Hepatocyte (in vitro differentiated cells): ENCODE results near the gene TRMT10A. TPM values are rescaled to one million over a fixed set of nuclear protein-coding genes. Genes with fewer than 3 reads are reported as not detected.

Experiments used
- DNase-seq: peaks from one replicate; pipeline ENCODE4 v3.0.0-alpha.2; 2016; ENCODE audit warnings: low spot score
- H2AFZ ChIP-seq: fragments of 200-600 bp; sonication (generic); 2 replicates; pipeline ENCODE4 v1.6.0; 2016; ENCODE audit warnings: antibody characterized with exemption, mild to moderate bottlenecking
- H3K27ac ChIP-seq: fragments of 200-600 bp; sonication (generic); 2 replicates; pipeline ENCODE4 v1.5.1; 2016; ENCODE audit warnings: mild to moderate bottlenecking
- H3K27me3 ChIP-seq: fragments of 200-600 bp; sonication (generic); 2 replicates; pipeline ENCODE4 v1.6.1; 2016
- H3K36me3 ChIP-seq: fragments of 200-600 bp; sonication (generic); replicated peaks from 2 replicates; pipeline ENCODE4 v1.5.1; 2016; ENCODE audit warnings: low read depth; ENCODE audit not compliant: insufficient read depth
- H3K4me1 ChIP-seq: fragments of 200-600 bp; sonication (generic); 2 replicates; pipeline ENCODE4 v1.5.1; 2016; ENCODE audit warnings: mild to moderate bottlenecking, moderate library complexity; ENCODE audit not compliant: insufficient read depth
- H3K4me2 ChIP-seq: fragments of 200-600 bp; sonication (generic); 2 replicates; pipeline ENCODE4 v1.6.0; 2016
- H3K4me3 ChIP-seq: fragments of 200-600 bp; sonication (generic); 2 replicates; pipeline ENCODE4 v1.5.1; 2016; ENCODE audit warnings: mild to moderate bottlenecking
- H3K79me2 ChIP-seq: fragments of 200-600 bp; sonication (generic); 2 replicates; pipeline ENCODE4 v1.6.0; 2017; ENCODE audit warnings: mild to moderate bottlenecking
- H3K9me2 ChIP-seq: fragments of 200-600 bp; sonication (generic); replicated peaks from 2 replicates; pipeline ENCODE4 v1.6.0; 2017; ENCODE audit warnings: mild to moderate bottlenecking; ENCODE audit not compliant: insufficient read depth
- H3K9me3 ChIP-seq: fragments of 200-600 bp; sonication (generic); 2 replicates; pipeline ENCODE4 v1.5.1; 2016; ENCODE audit warnings: low read depth, mild to moderate bottlenecking
- H4K20me1 ChIP-seq: fragments of 200-600 bp; sonication (generic); 2 replicates; pipeline ENCODE4 v1.6.0; 2016; ENCODE audit warnings: mild to moderate bottlenecking; ENCODE audit not compliant: insufficient read depth, poor library complexity, severe bottlenecking
- EZH2 ChIP-seq: fragments of 200-600 bp; sonication (generic); IDR thresholded peaks from 2 replicates; pipeline ENCODE4 v1.6.1; 2016; ENCODE audit warnings: antibody characterized with exemption, mild to moderate bottlenecking, borderline replicate concordance
- EZH2phosphoT487 ChIP-seq: fragments of 200-600 bp; sonication (generic); IDR thresholded peaks from one replicate; pipeline ENCODE4 v1.6.1; 2018; ENCODE audit warnings: antibody characterized with exemption, mild to moderate bottlenecking, low read depth, moderate library complexity; ENCODE audit not compliant: unreplicated experiment, severe bottlenecking
- WGBS: methylation state at CpG from one replicate; pipeline ENCODE4 v1.1.6; 2016; ENCODE audit warnings: low lambda C conversion rate; ENCODE audit errors: missing lambda C conversion rate; 5-methylcytosine and 5-hydroxymethylcytosine counted together
- polyA plus RNA-seq: library from polyadenylated mRNA; unstranded; fragments of >200 nt; fragmentation: Nextera tagmentation; extraction: Ambion mirVana; gene quantifications from 2 replicates; pipeline ENCODE4 v1.2.1, GENCODE V29; 2016
- total RNA-seq: library from RNA; depleted of rRNA; stranded (reverse); fragments of >200 nt; gene quantifications from 2 replicates; pipeline ENCODE4 v1.2.3, GENCODE V29; 2014
- TF ChIP-seq, protein P1 (sequence below): fragments of 200-600 bp; sonication (generic); IDR thresholded peaks from 2 replicates; pipeline ENCODE4 v1.5.1; 2016; ENCODE audit warnings: antibody characterized with exemption, mild to moderate bottlenecking; ENCODE audit not compliant: poor library complexity

TRMT10A gene
- total and polyA plus RNA-seq, 2 experiments from 2014 or later, result 6.2 to 17.9 TPM

DNA sequence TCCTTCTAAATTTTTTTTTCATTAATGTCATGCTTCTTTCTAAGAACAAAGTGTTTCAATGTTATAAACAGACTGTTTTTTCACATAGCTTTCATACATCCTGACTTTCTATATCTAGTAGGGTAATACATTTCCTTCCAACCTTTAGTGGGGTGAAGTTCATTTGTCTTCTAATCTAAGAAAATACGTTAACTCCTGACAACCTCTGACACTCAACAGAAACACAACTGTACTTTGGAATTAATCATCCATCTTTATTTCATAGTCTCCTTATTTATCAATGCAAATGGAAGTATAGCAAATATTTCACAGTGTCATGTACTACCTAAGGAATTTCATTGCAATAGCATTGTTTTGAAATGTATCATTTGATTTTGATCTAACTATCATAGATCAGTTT, 8.0 kb upstream of the TRMT10A start:
- Histone ChIP-seq H3K4me2 (no peak overlapping the region), H3K27me3 (no peaks in the 10 kb centered on the region), H3K4me3 (no peak overlapping the region), H3K4me1 (no peaks in the 10 kb centered on the region), H3K9me2 (no peaks in the 10 kb centered on the region), H3K27ac (no peak overlapping the region), H3K79me2 (peaks cover 2% of the 10 kb centered on the region), H4K20me1 (no peaks in the 10 kb centered on the region), H3K9me3 (no peaks in the 10 kb centered on the region), H2AFZ (no peak overlapping the region), H3K36me3 (no peaks in the 10 kb centered on the region)
- no peak for TF ChIP-seq EZH2
- 53% methylated on average over 1 of the region's 1 CpG for WGBS
- no peak for DNase-seq

DNA sequence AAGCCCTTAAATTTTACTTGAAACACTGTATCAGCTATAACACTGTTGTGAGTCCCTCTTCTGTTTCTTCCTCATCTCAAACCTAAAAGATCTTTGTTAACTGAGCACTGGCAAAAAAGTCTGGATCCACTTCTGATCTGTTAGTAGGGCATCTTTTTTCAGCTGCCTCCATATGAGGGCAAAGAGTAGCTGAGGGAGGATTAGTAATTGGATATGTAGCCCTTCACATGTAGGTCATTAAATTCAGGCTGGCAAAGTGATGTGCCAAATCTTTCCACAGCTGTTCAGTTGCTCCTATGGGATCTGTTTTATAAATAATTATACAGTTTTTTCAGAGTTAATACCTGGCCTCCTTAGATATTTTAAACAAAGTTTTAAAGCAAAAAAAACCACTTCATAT, 1.1 kb upstream of the TRMT10A start:
- H4K20me1 ChIP-seq, result no peaks in the 10 kb centered on the region
- no peak overlapping the region for H3K4me3 ChIP-seq
- no peak for DNase-seq
- peak overlapping the region; percentile 61 for H2AFZ ChIP-seq
- H3K79me2 ChIP-seq, result no peaks in the 10 kb centered on the region
- no peaks in the 10 kb centered on the region for H3K9me2 ChIP-seq
- no peak overlapping the region for H3K27ac ChIP-seq
- H3K4me2 ChIP-seq, result no peak overlapping the region
- H3K27me3 ChIP-seq, result no peaks in the 10 kb centered on the region
- no peak for TF ChIP-seq EZH2
- TF ChIP-seq, protein P1, sequence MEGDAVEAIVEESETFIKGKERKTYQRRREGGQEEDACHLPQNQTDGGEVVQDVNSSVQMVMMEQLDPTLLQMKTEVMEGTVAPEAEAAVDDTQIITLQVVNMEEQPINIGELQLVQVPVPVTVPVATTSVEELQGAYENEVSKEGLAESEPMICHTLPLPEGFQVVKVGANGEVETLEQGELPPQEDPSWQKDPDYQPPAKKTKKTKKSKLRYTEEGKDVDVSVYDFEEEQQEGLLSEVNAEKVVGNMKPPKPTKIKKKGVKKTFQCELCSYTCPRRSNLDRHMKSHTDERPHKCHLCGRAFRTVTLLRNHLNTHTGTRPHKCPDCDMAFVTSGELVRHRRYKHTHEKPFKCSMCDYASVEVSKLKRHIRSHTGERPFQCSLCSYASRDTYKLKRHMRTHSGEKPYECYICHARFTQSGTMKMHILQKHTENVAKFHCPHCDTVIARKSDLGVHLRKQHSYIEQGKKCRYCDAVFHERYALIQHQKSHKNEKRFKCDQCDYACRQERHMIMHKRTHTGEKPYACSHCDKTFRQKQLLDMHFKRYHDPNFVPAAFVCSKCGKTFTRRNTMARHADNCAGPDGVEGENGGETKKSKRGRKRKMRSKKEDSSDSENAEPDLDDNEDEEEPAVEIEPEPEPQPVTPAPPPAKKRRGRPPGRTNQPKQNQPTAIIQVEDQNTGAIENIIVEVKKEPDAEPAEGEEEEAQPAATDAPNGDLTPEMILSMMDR, result no peak
- no peak for TF ChIP-seq EZH2phosphoT487
- H3K36me3 ChIP-seq, result no peaks in the 10 kb centered on the region
- no peaks in the 10 kb centered on the region for H3K4me1 ChIP-seq
- no peaks in the 10 kb centered on the region for H3K9me3 ChIP-seq

DNA sequence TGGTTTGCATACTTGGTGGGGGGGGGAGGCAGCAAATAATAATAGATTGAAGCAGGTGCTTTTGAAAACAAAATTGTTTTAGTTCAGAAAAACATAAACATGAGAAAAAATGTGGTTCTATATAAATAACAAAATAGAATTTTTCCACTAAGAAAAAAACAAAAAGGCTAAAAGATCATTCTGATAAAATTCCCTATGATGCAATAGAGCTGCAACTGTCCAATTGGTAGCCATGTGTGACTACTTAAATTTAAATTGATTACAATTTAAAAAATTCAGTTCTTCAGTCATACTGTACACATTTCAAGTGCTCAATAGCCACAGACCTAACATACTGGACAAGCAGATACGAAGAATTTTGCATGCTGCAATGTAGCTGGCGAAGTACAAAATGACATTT, 11.0 kb downstream of the TRMT10A start:
- Histone ChIP-seq H3K4me2 (no peak overlapping the region), H3K79me2 (no peaks in the 10 kb centered on the region), H3K27me3 (no peaks in the 10 kb centered on the region), H3K9me3 (no peaks in the 10 kb centered on the region), H3K36me3 (no peaks in the 10 kb centered on the region), H3K27ac (no peak overlapping the region), H3K4me3 (no peak overlapping the region), H4K20me1 (no peaks in the 10 kb centered on the region), H3K4me1 (no peaks in the 10 kb centered on the region), H2AFZ (no peak overlapping the region), H3K9me2 (no peaks in the 10 kb centered on the region)
- DNase-seq, result no peak
- WGBS, result 100% methylated on average over 2 of the region's 2 CpGs
- TF ChIP-seq EZH2phosphoT487, result no peak
- no peak for TF ChIP-seq EZH2
- TF ChIP-seq, protein P1, result no peak

DNA sequence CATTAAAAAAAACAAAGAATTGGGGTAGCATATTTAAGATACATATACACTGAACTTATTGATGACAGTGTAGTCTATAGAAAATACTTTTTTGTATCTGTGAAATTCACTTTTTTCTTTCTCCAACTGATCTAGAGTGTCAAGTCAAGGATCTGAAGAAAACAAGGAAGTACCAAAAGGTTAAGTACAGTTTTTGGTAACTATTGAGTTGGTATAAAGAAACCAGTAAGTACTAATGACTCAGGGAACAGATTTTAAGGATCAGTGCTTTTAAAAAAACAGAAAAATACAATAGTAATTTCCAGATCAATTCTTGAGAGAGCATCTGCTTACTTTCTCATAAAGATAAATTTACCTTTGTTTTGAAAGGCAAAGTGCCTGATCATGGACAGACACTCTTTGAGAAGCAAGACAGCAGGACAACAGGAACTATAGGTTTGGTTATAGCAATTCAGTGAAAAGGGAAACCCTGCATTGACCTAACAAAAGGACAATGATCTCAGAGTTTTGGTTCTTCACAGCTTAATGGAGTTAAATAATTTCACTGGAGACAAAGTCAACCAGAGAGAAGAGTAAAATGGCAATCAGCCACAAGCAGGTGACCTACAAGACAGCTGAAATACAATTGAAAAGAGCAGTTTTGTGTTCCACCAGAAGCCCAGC, 23.4 kb downstream of the TRMT10A start:
- no peak overlapping the region for H3K27ac ChIP-seq

More for the DNA sequence above, 23.4 kb downstream of the TRMT10A start:
- H3K4me3 ChIP-seq, result no peak overlapping the region
- TF ChIP-seq, protein P1, result no peak
- no peak for TF ChIP-seq EZH2phosphoT487
- H2AFZ ChIP-seq, result no peak overlapping the region
- H3K9me2 ChIP-seq, result no peaks in the 10 kb centered on the region
- no peaks in the 10 kb centered on the region for H3K27me3 ChIP-seq
- no peaks in the 10 kb centered on the region for H3K4me1 ChIP-seq
- no peaks in the 10 kb centered on the region for H3K79me2 ChIP-seq
- no peak for DNase-seq
- H3K4me2 ChIP-seq, result no peak overlapping the region
- H4K20me1 ChIP-seq, result no peaks in the 10 kb centered on the region
- no peaks in the 10 kb centered on the region for H3K9me3 ChIP-seq
- no peaks in the 10 kb centered on the region for H3K36me3 ChIP-seq
